ENCODE results near the gene MYRF. TPM values are rescaled to one million over a fixed set of nuclear protein-coding genes. Genes with fewer than 3 reads are reported as not detected.

Gene MYRF
- total and polyA plus RNA-seq, 9 of the 15 experiments (the other 6 are each of a cell fraction or from before 2014, with no cell fraction given), result 2.3 to 25.8 (median 7.1) TPM

- 0 out of 4 replicates have a peak, but pooled peaks of 1 of the 2 experiments have one; percentile 40 for TF ChIP-seq BCLAF1 (IDR thresholded peaks at IDR 0.05; ENCODE audit: borderline replicate concordance in 1 of 2, control insufficient read depth in 1 of 2, low read depth in 2 of 2, low read length in 1 of 2)
- peak; percentile 97 for TF ChIP-seq BRD9 (IDR thresholded peaks at IDR 0.05; ENCODE audit: low read depth, partially characterized antibody)
- TF ChIP-seq MTA1 (IDR thresholded peaks at IDR 0.05; ENCODE audit: borderline replicate concordance), result no peak
- TF ChIP-seq CSDE1 (IDR thresholded peaks at IDR 0.05), result peak in 1 of 2 experiments; percentile 46; a peak in 1 of 4 replicates
- no peak for TF ChIP-seq ZFP1 (CRISPR knock-in tag; IDR thresholded peaks at IDR 0.05)
- TF ChIP-seq ZNF609 (CRISPR knock-in tag; IDR thresholded peaks at IDR 0.05; ENCODE audit: borderline replicate concordance), result no peak
- no peak for TF ChIP-seq ZNF146 (CRISPR knock-in tag; IDR thresholded peaks at IDR 0.05; ENCODE audit: unreplicated experiment)
- no peak for TF ChIP-seq SETDB1 (IDR thresholded peaks at IDR 0.05; ENCODE audit: low read length)
- no peak for TF ChIP-seq ZNF184 (CRISPR knock-in tag; IDR thresholded peaks at IDR 0.05)
- peak; percentile 59; the same call in 1 of the 2 replicates for TF ChIP-seq PKNOX1 (IDR thresholded peaks at IDR 0.05)
- TF ChIP-seq CBFA2T3 (IDR thresholded peaks at IDR 0.05), result peak; percentile 89
- TF ChIP-seq NCOA6 (IDR thresholded peaks at IDR 0.05), result no peak
- peak; percentile 95 for TF ChIP-seq HDAC8 (tag; IDR thresholded peaks at IDR 0.05)
- no peak for TF ChIP-seq ZHX1 (conservative IDR thresholded peaks at IDR 0.05; ENCODE audit: low read length)
Measured at GRCh38 chr11:61834278-61835048, 82.0 kb downstream of the MYRF start (continued).

Data from K562 (cell line).